K562 (cell line): ENCODE measurements around the gene NR5A2. TPM values are rescaled to one million over a fixed set of nuclear protein-coding genes. Genes with fewer than 3 reads are reported as not detected.

Experiments
- ATF7 ChIP-seq: fragments of 450-650 bp; IDR thresholded peaks from 2 replicates; pipeline ENCODE4 v1.7.1; 2014; ENCODE audit warnings: mild to moderate bottlenecking, moderate library complexity
- CHD4 ChIP-seq: fragments of 200-600 bp; sonication (generic); IDR thresholded peaks from 3 replicates; pipeline ENCODE4 v1.6.1; 2012; ENCODE audit warnings: low read depth, mild to moderate bottlenecking, mixed read lengths, low read length, inconsistent platforms; ENCODE audit not compliant: insufficient read depth, insufficient replicate concordance, poor library complexity, severe bottlenecking
- CREB3L1 ChIP-seq: fragments of 450-650 bp; IDR thresholded peaks from 2 replicates; pipeline ENCODE4 v1.6.1; 2014; ENCODE audit warnings: low read depth, mild to moderate bottlenecking, moderate library complexity, borderline replicate concordance
- CREM ChIP-seq: IDR thresholded peaks from 2 replicates; pipeline ENCODE4 v1.6.1; 2014; ENCODE audit warnings: antibody characterized with exemption, low read depth
- EGR1 ChIP-seq: fragments of 450-650 bp; conservative IDR thresholded peaks from 2 replicates; pipeline ENCODE4 v1.6.1; 2017; ENCODE audit warnings: mild to moderate bottlenecking
- ELF2 ChIP-seq: fragments of 250-450 bp; sonication (Bioruptor Pico); IDR thresholded peaks from 2 replicates; pipeline ENCODE4 v1.5.0; 2021; ENCODE audit warnings: mild to moderate bottlenecking
- FOXJ3 ChIP-seq: sonication (generic); formaldehyde crosslinking; IDR thresholded peaks from 2 replicates; pipeline ENCODE4 v1.4.0; 2020; ENCODE audit warnings: mild to moderate bottlenecking, missing genetic modification reagents
- HIVEP1 ChIP-seq: fragments of 250-450 bp; sonication (Bioruptor Pico); IDR thresholded peaks from 2 replicates; pipeline ENCODE4 v1.4.0; 2020; ENCODE audit warnings: mild to moderate bottlenecking
- KDM1A ChIP-seq, 2 experiments: fragments of 450-650 bp; IDR thresholded peaks; 2 replicates each; pipeline ENCODE4 v1.6.1; 2016; ENCODE audit warnings: mild to moderate bottlenecking in 2 of 2
- KHSRP ChIP-seq: fragments of 450-650 bp; IDR thresholded peaks from 2 replicates; pipeline ENCODE4 v1.6.1; 2017
- KLF10 ChIP-seq: fragments of 250-450 bp; sonication (Bioruptor Pico); IDR thresholded peaks from 2 replicates; pipeline ENCODE4 v1.6.1; 2021; ENCODE audit warnings: matching md5 sums
- KLF13 ChIP-seq: fragments of 450-650 bp; IDR thresholded peaks from 2 replicates; pipeline ENCODE4 v1.6.1; 2016; ENCODE audit warnings: missing genetic modification characterization, low read depth, mild to moderate bottlenecking, missing compliant biosample characterization, moderate library complexity, borderline replicate concordance
- LARP7 ChIP-seq: fragments of 450-650 bp; IDR thresholded peaks from 2 replicates; pipeline ENCODE4 v1.6.1; 2016
- MAFF ChIP-seq: IDR thresholded peaks from 2 replicates; pipeline ENCODE4 v1.6.1; 2012; ENCODE audit warnings: low read length, improper control_type of control experiment
- NCOA2 ChIP-seq, 2 experiments: fragments of 450-650 bp; IDR thresholded peaks; 2 replicates each; pipeline ENCODE4 v1.6.1; 2018; ENCODE audit warnings: mild to moderate bottlenecking in 2 of 2, moderate library complexity in 1 of 2; ENCODE audit not compliant: partially characterized antibody in 2 of 2
- NFXL1 ChIP-seq: fragments of 450-650 bp; formaldehyde crosslinking; IDR thresholded peaks from 2 replicates; pipeline ENCODE4 v1.4.0; 2021; ENCODE audit warnings: mild to moderate bottlenecking
- NUFIP1 ChIP-seq: fragments of 450-650 bp; IDR thresholded peaks from 2 replicates; pipeline ENCODE4 v1.6.1; 2018; ENCODE audit not compliant: partially characterized antibody
- PCBP1 ChIP-seq: fragments of 200-400 bp; formaldehyde crosslinking; IDR thresholded peaks from 2 replicates; pipeline ENCODE4 v1.6.1; 2018; ENCODE audit warnings: mild to moderate bottlenecking, low read depth, low read length; ENCODE audit not compliant: poor library complexity, severe bottlenecking
- PHB2 ChIP-seq: fragments of 450-650 bp; IDR thresholded peaks from 2 replicates; pipeline ENCODE4 v1.6.1; 2017; ENCODE audit warnings: low read depth
- PML ChIP-seq: IDR thresholded peaks from 2 replicates; pipeline ENCODE4 v1.6.1; 2012; ENCODE audit warnings: low read length, inconsistent platforms
- RHOXF2B ChIP-seq: fragments of 250-450 bp; sonication (Bioruptor Pico); conservative IDR thresholded peaks from 2 replicates; pipeline ENCODE4 v1.5.1; 2021
- SMAD2 ChIP-seq: fragments of 150-350 bp; IDR thresholded peaks from 2 replicates; pipeline ENCODE4 v1.6.1; 2014; ENCODE audit warnings: low read depth, mild to moderate bottlenecking, low read length
- SMARCA5 ChIP-seq: fragments of 450-650 bp; IDR thresholded peaks from 2 replicates; pipeline ENCODE4 v1.6.1; 2016
- SPI1 ChIP-seq: IDR thresholded peaks from 2 replicates; pipeline ENCODE4 v1.6.1; 2011; ENCODE audit warnings: low read depth, low read length, control low read depth, borderline replicate concordance
- SRSF9 ChIP-seq: fragments of 200-400 bp; formaldehyde crosslinking; IDR thresholded peaks from 2 replicates; pipeline ENCODE4 v1.6.1; 2017; ENCODE audit warnings: low read depth, low read length, borderline replicate concordance
- TCF7L2 ChIP-seq: fragments of 150-350 bp; IDR thresholded peaks from 2 replicates; pipeline ENCODE4 v1.6.1; 2016; ENCODE audit warnings: low read depth, mild to moderate bottlenecking, low read length, moderate library complexity
- TRIM28 ChIP-seq: fragments of 450-650 bp; IDR thresholded peaks from 2 replicates; pipeline ENCODE4 v1.6.1; 2017
- XRCC4 ChIP-seq: IDR thresholded peaks from one replicate; pipeline ENCODE4 v1.6.1; 2011; ENCODE audit not compliant: insufficient read depth, insufficient read length; ENCODE audit errors: extremely low read depth
- ZNF140 ChIP-seq: fragments of 250-450 bp; sonication (Bioruptor Pico); IDR thresholded peaks from 2 replicates; pipeline ENCODE4 v1.8.0; 2021; ENCODE audit warnings: moderate library complexity, mild to moderate bottlenecking, inconsistent platforms
- ZNF239 ChIP-seq: fragments of 250-450 bp; sonication (Bioruptor Pico); IDR thresholded peaks from 2 replicates; pipeline ENCODE4 v1.4.0; 2020; ENCODE audit warnings: mild to moderate bottlenecking
- ZNF76 ChIP-seq: fragments of 250-450 bp; sonication (Bioruptor Pico); IDR thresholded peaks from 2 replicates; pipeline ENCODE4 v1.4.0; 2020; ENCODE audit warnings: mild to moderate bottlenecking, moderate library complexity, borderline replicate concordance
- polyA plus RNA-seq, 8 experiments: library from polyadenylated mRNA; depleted of rRNA in 4 of 8; stranded (reverse) in 5 of 8; unstranded in 3 of 8; fragments of >200 nt; fragmentation: Nextera tagmentation in 2 of 8; fragmentation: Illumina TruSeq in 1 of 8; extraction: Ambion mirVana in 2 of 8; extraction: Trizol in 1 of 8; gene quantifications; 2 replicates each; pipeline versions ENCODE4 v1.2.1 to v1.2.3, GENCODE V29; 2011 to 2014; ENCODE audit warnings: inconsistent platforms in 1 of 8, missing spikeins in 1 of 8
- total RNA-seq, 7 experiments: library from RNA; depleted of rRNA in 6 of 7; stranded (reverse); fragments of >200 nt in 6 of 7; fragmentation: Illumina TruSeq in 2 of 7; extraction: Trizol in 2 of 7; gene quantifications; 2 replicates each; pipeline versions ENCODE4 v1.2.1 to v1.2.3, GENCODE V29; 2011 to 2021; ENCODE audit warnings: low replicate concordance in 1 of 7
- TF ChIP-seq, protein P1 (sequence below): sonication (generic); formaldehyde crosslinking; IDR thresholded peaks from 2 replicates; pipeline ENCODE4 v1.8.0; 2022; ENCODE audit warnings: mild to moderate bottlenecking, missing genetic modification reagents
- TF ChIP-seq, protein P2 (sequence below), 2 experiments: fragments of 250-450 bp in 1 of 2; fragments of 450-650 bp in 1 of 2; sonication (Bioruptor Pico) in 1 of 2; IDR thresholded peaks; 2 replicates each; pipeline versions ENCODE4 v1.6.1 to v1.8.0; 2016 to 2021; ENCODE audit warnings: mild to moderate bottlenecking in 2 of 2, moderate library complexity in 2 of 2, missing compliant biosample characterization in 1 of 2, missing genetic modification characterization in 1 of 2

Gene NR5A2
- total and polyA plus RNA-seq, 9 of the 15 experiments (the other 6 are each of a cell fraction or from before 2014, with no cell fraction given): 0.13 to 0.40 (median 0.29) TPM

DNA sequence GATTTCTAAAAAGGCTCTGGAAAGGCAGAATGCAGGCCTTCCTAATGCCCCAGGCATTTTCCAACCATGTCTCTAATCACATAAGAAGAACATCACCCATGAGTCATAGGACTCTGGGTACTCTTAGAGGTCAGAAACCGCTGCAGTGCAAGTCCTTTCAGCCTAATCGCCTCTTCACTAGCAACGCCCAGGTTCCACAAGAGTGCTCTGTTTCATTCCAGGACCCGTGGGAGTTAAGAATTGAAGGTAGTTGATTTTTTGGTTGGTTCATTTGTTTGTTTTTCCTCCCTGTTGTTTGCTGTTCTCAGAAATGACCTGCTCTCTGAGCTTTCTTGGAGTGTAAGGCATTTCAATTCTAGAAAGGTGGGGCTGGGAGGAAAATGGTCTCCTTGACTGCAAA, 123.2 kb downstream of the NR5A2 start (continued):
- no peak for TF ChIP-seq SMAD2
- no peak for TF ChIP-seq TCF7L2
- no peak for TF ChIP-seq CREB3L1
- no peak for TF ChIP-seq CHD4
- TF ChIP-seq, protein P1, sequence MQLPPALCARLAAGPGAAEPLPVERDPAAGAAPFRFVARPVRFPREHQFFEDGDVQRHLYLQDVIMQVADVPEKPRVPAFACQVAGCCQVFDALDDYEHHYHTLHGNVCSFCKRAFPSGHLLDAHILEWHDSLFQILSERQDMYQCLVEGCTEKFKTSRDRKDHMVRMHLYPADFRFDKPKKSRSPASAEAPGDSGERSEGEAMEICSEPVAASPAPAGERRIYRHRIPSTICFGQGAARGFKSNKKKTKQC (CRISPR knock-in tag): no peak
- no peak for TF ChIP-seq XRCC4
- TF ChIP-seq NCOA2 (IDR thresholded peaks at IDR 0.05; ENCODE audit: partially characterized antibody in 2 of 2): no peak
- TF ChIP-seq CREM: peak; percentile 49; the same call in 1 of the 2 replicates
- peak; percentile 36; the same call in 1 of the 2 replicates for TF ChIP-seq ATF7
- TF ChIP-seq RHOXF2B (CRISPR knock-in tag): no peak
- no peak for TF ChIP-seq TRIM28
- TF ChIP-seq ELF2 (CRISPR knock-in tag): no peak
- no peak for TF ChIP-seq ZNF140 (CRISPR knock-in tag)
- no peak for TF ChIP-seq PHB2
- no peak for TF ChIP-seq KLF13
- TF ChIP-seq MAFF: no peak
- TF ChIP-seq ZNF76 (CRISPR knock-in tag): no peak
- TF ChIP-seq SPI1: no peak
- no peak for TF ChIP-seq NFXL1 (CRISPR knock-in tag)
- no peak for TF ChIP-seq NUFIP1
- TF ChIP-seq ZNF239 (CRISPR knock-in tag): no peak
- peak; percentile 69 to 75 for TF ChIP-seq KDM1A (IDR thresholded peaks at IDR 0.05)
- TF ChIP-seq LARP7: no peak
- TF ChIP-seq SRSF9: no peak
- TF ChIP-seq SMARCA5: no peak
- TF ChIP-seq KLF10 (CRISPR knock-in tag): no peak
- no peak for TF ChIP-seq KHSRP
- TF ChIP-seq EGR1: peak; percentile 45; the same call in 1 of the 2 replicates
- no peak for TF ChIP-seq PCBP1
- no peak for TF ChIP-seq FOXJ3 (CRISPR knock-in tag)
- TF ChIP-seq HIVEP1 (CRISPR knock-in tag): no peak
- TF ChIP-seq, protein P2, sequence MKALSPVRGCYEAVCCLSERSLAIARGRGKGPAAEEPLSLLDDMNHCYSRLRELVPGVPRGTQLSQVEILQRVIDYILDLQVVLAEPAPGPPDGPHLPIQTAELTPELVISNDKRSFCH (CRISPR knock-in tag; IDR thresholded peaks at IDR 0.05): no peak
- TF ChIP-seq, protein P2 (tag; IDR thresholded peaks at IDR 0.05): no peak
- TF ChIP-seq PML: no peak
